OCI-LY7 (cell line): ENCODE data around the gene RPL10L. TPM values are rescaled to one million over a fixed set of nuclear protein-coding genes. Genes with fewer than 3 reads are reported as not detected.

Source experiments
- BruUV-seq: library from RNA; stranded (reverse); fragments of 400-500 nt; replicated peaks from 2 replicates; lab custom pipeline; 2021; lab: Mats Ljungman, UMichigan
- CTCF ChIA-PET: fragments of 300-600 bp; sonication (Branson Sonifier 250); formaldehyde crosslinking; loops from one replicate; lab custom pipeline; 2022; ENCODE audit warnings: antibody characterized with exemption; ENCODE audit not compliant: unreplicated experiment; lab: Charles Lee
- POLR2A ChIA-PET: fragments of 300-600 bp; sonication (Branson Sonifier 250); formaldehyde crosslinking; loops from one replicate; lab custom pipeline; 2022; ENCODE audit warnings: antibody characterized with exemption; lab: Charles Lee
- DNase-seq: peaks from one replicate; pipeline ENCODE4 v3.0.0-alpha.2; 2015; ENCODE audit warnings: low spot score
- H2AFZ ChIP-seq: fragments of 200-600 bp; sonication (generic), shearing (Covaris generic); 2 replicates; pipeline ENCODE4 v1.6.1; 2014; ENCODE audit warnings: mild to moderate bottlenecking, antibody characterized with exemption, low read length, moderate library complexity
- H3K27ac ChIP-seq: fragments of 200-600 bp; sonication (generic); 2 replicates; pipeline ENCODE4 v1.5.1; 2014; ENCODE audit warnings: mixed run types, low read depth, mild to moderate bottlenecking, moderate library complexity, low read length, inconsistent platforms; ENCODE audit not compliant: poor library complexity, severe bottlenecking
- H3K36me3 ChIP-seq: fragments of 200-600 bp; sonication (generic); 2 replicates; pipeline ENCODE4 v1.6.1; 2014; ENCODE audit warnings: mild to moderate bottlenecking, antibody characterized with exemption, low read length, moderate library complexity, mixed read lengths; ENCODE audit not compliant: insufficient read depth
- H3K4me1 ChIP-seq: fragments of 200-600 bp; sonication (generic); 2 replicates; pipeline ENCODE4 v1.5.1; 2014; ENCODE audit warnings: mild to moderate bottlenecking, low read length; ENCODE audit not compliant: insufficient read depth, poor library complexity, severe bottlenecking
- H3K4me2 ChIP-seq: fragments of 200-600 bp; sonication (generic); 2 replicates; pipeline ENCODE4 v1.6.1; 2014; ENCODE audit warnings: mild to moderate bottlenecking, low read length
- H3K4me3 ChIP-seq: fragments of 200-600 bp; sonication (generic); 2 replicates; pipeline ENCODE4 v1.5.1; 2014; ENCODE audit warnings: mild to moderate bottlenecking, low read depth, low read length; ENCODE audit not compliant: poor library complexity, severe bottlenecking
- H3K79me2 ChIP-seq: fragments of 200-600 bp; sonication (generic); 2 replicates; pipeline ENCODE4 v1.6.1; 2016; ENCODE audit warnings: low read depth, mild to moderate bottlenecking, low read length, moderate library complexity, mixed read lengths; ENCODE audit not compliant: insufficient read depth
- H3K9me2 ChIP-seq: fragments of 200-600 bp; sonication (generic); 2 replicates; pipeline ENCODE4 v1.6.1; 2016; ENCODE audit warnings: mild to moderate bottlenecking, low read length, mixed read lengths; ENCODE audit not compliant: insufficient read depth
- H3K9me3 ChIP-seq: fragments of 200-600 bp; sonication (generic); 2 replicates; pipeline ENCODE4 v1.6.1; 2014; ENCODE audit warnings: mild to moderate bottlenecking, mixed run types, low read length, mixed read lengths
- H4K20me1 ChIP-seq: fragments of 200-600 bp; sonication (generic); 2 replicates; pipeline ENCODE4 v1.6.1; 2014; ENCODE audit warnings: mild to moderate bottlenecking, antibody characterized with exemption, low read length, moderate library complexity, mixed read lengths; ENCODE audit not compliant: insufficient read depth
- CTCF ChIP-seq: fragments of 200-600 bp; sonication (generic); conservative IDR thresholded peaks from 2 replicates; pipeline ENCODE4 v1.5.1; 2014; ENCODE audit warnings: mild to moderate bottlenecking, antibody characterized with exemption, low read length, moderate library complexity, mixed read lengths
- EZH2phosphoT487 ChIP-seq: fragments of 200-600 bp; sonication (generic); IDR thresholded peaks from 2 replicates; pipeline ENCODE4 v1.6.1; 2018; ENCODE audit warnings: low read depth, borderline replicate concordance, mild to moderate bottlenecking, mixed run types, antibody characterized with exemption, low read length, moderate library complexity, mixed read lengths
- intact Hi-C: fragments of 100-400 bp; cut with micrococcal nuclease; formaldehyde crosslinking; loops from one replicate; pipeline ENCODE4 v1.10.0; 2022; ENCODE audit not compliant: unreplicated experiment
- total RNA-seq, 2 experiments: library from RNA; depleted of rRNA in 1 of 2; stranded (reverse); fragments of >200 nt in 1 of 2; shearing (Covaris generic) in 1 of 2; gene quantifications; 2 replicates each; pipeline ENCODE4 v1.2.3, GENCODE V29; 2014 to 2022

RPL10L gene
- total RNA-seq, 2 experiments from 2014 or later = not detected

GRCh38 chr14:46653031-46653755 is 1.6 kb upstream of the RPL10L start:
- H3K36me3 ChIP-seq = no peaks in the 10 kb centered on the region
- intact Hi-C loops = no loop called here
- H3K9me3 ChIP-seq = no peaks in the 10 kb centered on the region
- no peaks in the 10 kb centered on the region for H3K79me2 ChIP-seq
- H4K20me1 ChIP-seq = no peaks in the 10 kb centered on the region
- TF ChIP-seq CTCF (no peak), EZH2phosphoT487 (no peak)
- H3K4me1 ChIP-seq = no peaks in the 10 kb centered on the region
- DNase-seq = no peak
- no TSS peak for BruUV-seq
- no peak overlapping the region for H3K27ac ChIP-seq
- no peaks in the 10 kb centered on the region for H3K9me2 ChIP-seq
- ChIA-PET POLR2A (no interaction called here), CTCF (no interaction called here)
- H3K4me2 ChIP-seq = no peak overlapping the region
- no peak overlapping the region for H2AFZ ChIP-seq
- no peak overlapping the region for H3K4me3 ChIP-seq

GRCh38 chr14:46646796-46647195 is 4.8 kb downstream of the RPL10L start:
- no peak overlapping the region for H3K27ac ChIP-seq
- no peaks in the 10 kb centered on the region for H3K4me1 ChIP-seq
- TF ChIP-seq EZH2phosphoT487 (no peak), CTCF (no peak)
- CTCF ChIA-PET = no interaction called here
- no peaks in the 10 kb centered on the region for H3K9me2 ChIP-seq
- H2AFZ ChIP-seq = no peak overlapping the region
- H3K4me3 ChIP-seq = no peak overlapping the region
- POLR2A ChIA-PET = no interaction called here
- no peak overlapping the region for H3K4me2 ChIP-seq
- intact Hi-C loops = no loop called here
- no peaks in the 10 kb centered on the region for H3K36me3 ChIP-seq
- H4K20me1 ChIP-seq = no peaks in the 10 kb centered on the region
- no peak for DNase-seq
- BruUV-seq = no TSS peak
- no peaks in the 10 kb centered on the region for H3K79me2 ChIP-seq
- H3K9me3 ChIP-seq = no peaks in the 10 kb centered on the region

GRCh38 chr14:46626876-46627275 is 24.7 kb downstream of the RPL10L start:
- intact Hi-C loops = no loop called here
- TF ChIP-seq CTCF (no peak), EZH2phosphoT487 (no peak)
- no peak overlapping the region for H3K27ac ChIP-seq
- H3K4me3 ChIP-seq = no peak overlapping the region
- no peaks in the 10 kb centered on the region for H4K20me1 ChIP-seq
- CTCF ChIA-PET = no interaction called here
- no peak for DNase-seq
- H3K9me3 ChIP-seq = no peaks in the 10 kb centered on the region
- H3K4me2 ChIP-seq = no peak overlapping the region
- no peaks in the 10 kb centered on the region for H3K4me1 ChIP-seq
- H3K79me2 ChIP-seq = no peaks in the 10 kb centered on the region
- H2AFZ ChIP-seq = no peak overlapping the region
- no peaks in the 10 kb centered on the region for H3K36me3 ChIP-seq
- H3K9me2 ChIP-seq = no peaks in the 10 kb centered on the region
- POLR2A ChIA-PET = no interaction called here
- BruUV-seq = no TSS peak
